ENCODE measurements around the gene VEPH1.

Gene VEPH1

GRCh38 chr3:157282261-157283191 lies 220.7 kb downstream of the VEPH1 start:
- no peak for DNase-seq (ENCODE audit: low read depth in 1 of 2, low spot score in 1 of 2)
- TF ChIP-seq SPI1 (IDR thresholded peaks at IDR 0.05; ENCODE audit: borderline replicate concordance, low read depth) (no peak), POLR2AphosphoS5 (IDR thresholded peaks at IDR 0.05; ENCODE audit: low read depth) (no peak), GABPA (IDR thresholded peaks at IDR 0.05; ENCODE audit: low read depth) (no peak), REST (IDR thresholded peaks at IDR 0.05; ENCODE audit: insufficient replicate concordance, low read depth) (no peak), CTCF (IDR thresholded peaks at IDR 0.05; ENCODE audit: insufficient read depth, low read length) (no peak)
- Histone ChIP-seq H3K27ac (replicated peaks) (no peak overlapping the region), H3K27me3 (ENCODE audit: insufficient read depth, poor library complexity, severe bottlenecking) (no peaks in the 10 kb centered on the region), H3K4me3 (replicated peaks; ENCODE audit: insufficient read depth, low read length) (no peak overlapping the region)

- TF ChIP-seq CTCF (IDR thresholded peaks at IDR 0.05; ENCODE audit: insufficient read depth, low read length) (no peak), GABPA (IDR thresholded peaks at IDR 0.05; ENCODE audit: low read depth) (no peak), POLR2AphosphoS5 (IDR thresholded peaks at IDR 0.05; ENCODE audit: low read depth) (no peak), SPI1 (IDR thresholded peaks at IDR 0.05; ENCODE audit: borderline replicate concordance, low read depth) (no peak), REST (IDR thresholded peaks at IDR 0.05; ENCODE audit: insufficient replicate concordance, low read depth) (no peak)
- H3K27ac ChIP-seq (replicated peaks), result no peak overlapping the region
- no peaks in the 10 kb centered on the region for H3K27me3 ChIP-seq (ENCODE audit: insufficient read depth, poor library complexity, severe bottlenecking)
- no peak for DNase-seq (ENCODE audit: low read depth in 1 of 2, low spot score in 1 of 2)
- H3K4me3 ChIP-seq (replicated peaks; ENCODE audit: insufficient read depth, low read length), result no peak overlapping the region
Observed at GRCh38 chr3:157280786-157281185, 222.4 kb downstream of the VEPH1 start.

GRCh38 chr3:157280354-157280753 lies 222.9 kb downstream of the VEPH1 start:
- no peak overlapping the region for H3K4me3 ChIP-seq (replicated peaks; ENCODE audit: insufficient read depth, low read length)
- TF ChIP-seq REST (IDR thresholded peaks at IDR 0.05; ENCODE audit: insufficient replicate concordance, low read depth) (no peak), SPI1 (IDR thresholded peaks at IDR 0.05; ENCODE audit: borderline replicate concordance, low read depth) (no peak), CTCF (IDR thresholded peaks at IDR 0.05; ENCODE audit: insufficient read depth, low read length) (no peak), GABPA (IDR thresholded peaks at IDR 0.05; ENCODE audit: low read depth) (no peak), POLR2AphosphoS5 (IDR thresholded peaks at IDR 0.05; ENCODE audit: low read depth) (no peak)
- no peaks in the 10 kb centered on the region for H3K27me3 ChIP-seq (ENCODE audit: insufficient read depth, poor library complexity, severe bottlenecking)
- no peak overlapping the region for H3K27ac ChIP-seq (replicated peaks)
- DNase-seq (ENCODE audit: low read depth in 1 of 2, low spot score in 1 of 2), result no peak
